ENCODE data around the gene TMPRSS4. TPM values are rescaled to one million over a fixed set of nuclear protein-coding genes. Genes with fewer than 3 reads are reported as not detected.

The TMPRSS4 gene
- total and polyA plus RNA-seq, 4 donors = 0.08 to 0.33 (median 0.24) TPM; not detected in 1

DNA sequence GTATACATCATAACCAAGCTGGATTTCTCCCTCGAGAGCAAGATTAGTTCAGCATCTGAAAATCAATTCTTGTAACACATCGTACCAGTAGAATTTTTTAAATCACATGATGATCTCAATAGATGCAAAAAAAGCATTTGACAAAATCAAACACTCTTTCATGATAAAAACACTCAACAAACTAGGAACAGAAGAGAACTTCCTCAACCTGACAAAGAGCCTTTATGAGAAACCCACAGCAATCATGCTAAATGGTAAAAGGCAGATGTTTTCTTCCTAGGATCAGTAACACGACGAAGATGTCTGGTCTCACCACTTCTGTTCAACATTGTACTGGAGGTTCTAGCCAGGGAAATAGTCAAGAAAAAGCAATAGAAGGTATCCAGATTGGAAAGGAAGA, 34.1 kb upstream of the TMPRSS4 start:
- no peaks in the 10 kb centered on the region for H3K36me3 ChIP-seq (ENCODE audit: control insufficient read depth in 4 of 4, insufficient read depth in 3 of 4, low read depth in 1 of 4, low read length in 3 of 4)
- H3K27me3 ChIP-seq (ENCODE audit: control insufficient read depth in 4 of 4, insufficient read depth in 4 of 4, low read length in 3 of 4) = no peaks in the 10 kb centered on the region
- TF ChIP-seq, protein P1, sequence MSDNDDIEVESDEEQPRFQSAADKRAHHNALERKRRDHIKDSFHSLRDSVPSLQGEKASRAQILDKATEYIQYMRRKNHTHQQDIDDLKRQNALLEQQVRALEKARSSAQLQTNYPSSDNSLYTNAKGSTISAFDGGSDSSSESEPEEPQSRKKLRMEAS (IDR thresholded peaks at IDR 0.05) = no peak
- no peak for TF ChIP-seq GABPA (IDR thresholded peaks at IDR 0.05 in 1 of 2, conservative IDR thresholded peaks at IDR 0.05 in 1 of 2)
- no peak for TF ChIP-seq NR2F2 (IDR thresholded peaks at IDR 0.05)
- no peak for TF ChIP-seq TAF1 (conservative IDR thresholded peaks at IDR 0.05)
- TF ChIP-seq FOXA2 (IDR thresholded peaks at IDR 0.05) = no peak
- TF ChIP-seq, protein P2, sequence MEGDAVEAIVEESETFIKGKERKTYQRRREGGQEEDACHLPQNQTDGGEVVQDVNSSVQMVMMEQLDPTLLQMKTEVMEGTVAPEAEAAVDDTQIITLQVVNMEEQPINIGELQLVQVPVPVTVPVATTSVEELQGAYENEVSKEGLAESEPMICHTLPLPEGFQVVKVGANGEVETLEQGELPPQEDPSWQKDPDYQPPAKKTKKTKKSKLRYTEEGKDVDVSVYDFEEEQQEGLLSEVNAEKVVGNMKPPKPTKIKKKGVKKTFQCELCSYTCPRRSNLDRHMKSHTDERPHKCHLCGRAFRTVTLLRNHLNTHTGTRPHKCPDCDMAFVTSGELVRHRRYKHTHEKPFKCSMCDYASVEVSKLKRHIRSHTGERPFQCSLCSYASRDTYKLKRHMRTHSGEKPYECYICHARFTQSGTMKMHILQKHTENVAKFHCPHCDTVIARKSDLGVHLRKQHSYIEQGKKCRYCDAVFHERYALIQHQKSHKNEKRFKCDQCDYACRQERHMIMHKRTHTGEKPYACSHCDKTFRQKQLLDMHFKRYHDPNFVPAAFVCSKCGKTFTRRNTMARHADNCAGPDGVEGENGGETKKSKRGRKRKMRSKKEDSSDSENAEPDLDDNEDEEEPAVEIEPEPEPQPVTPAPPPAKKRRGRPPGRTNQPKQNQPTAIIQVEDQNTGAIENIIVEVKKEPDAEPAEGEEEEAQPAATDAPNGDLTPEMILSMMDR (IDR thresholded peaks at IDR 0.05; ENCODE audit: low read depth, low read length, missing input control) = no peak
- TF ChIP-seq RAD21 (IDR thresholded peaks at IDR 0.05) = no peak
- TF ChIP-seq, protein P3, sequence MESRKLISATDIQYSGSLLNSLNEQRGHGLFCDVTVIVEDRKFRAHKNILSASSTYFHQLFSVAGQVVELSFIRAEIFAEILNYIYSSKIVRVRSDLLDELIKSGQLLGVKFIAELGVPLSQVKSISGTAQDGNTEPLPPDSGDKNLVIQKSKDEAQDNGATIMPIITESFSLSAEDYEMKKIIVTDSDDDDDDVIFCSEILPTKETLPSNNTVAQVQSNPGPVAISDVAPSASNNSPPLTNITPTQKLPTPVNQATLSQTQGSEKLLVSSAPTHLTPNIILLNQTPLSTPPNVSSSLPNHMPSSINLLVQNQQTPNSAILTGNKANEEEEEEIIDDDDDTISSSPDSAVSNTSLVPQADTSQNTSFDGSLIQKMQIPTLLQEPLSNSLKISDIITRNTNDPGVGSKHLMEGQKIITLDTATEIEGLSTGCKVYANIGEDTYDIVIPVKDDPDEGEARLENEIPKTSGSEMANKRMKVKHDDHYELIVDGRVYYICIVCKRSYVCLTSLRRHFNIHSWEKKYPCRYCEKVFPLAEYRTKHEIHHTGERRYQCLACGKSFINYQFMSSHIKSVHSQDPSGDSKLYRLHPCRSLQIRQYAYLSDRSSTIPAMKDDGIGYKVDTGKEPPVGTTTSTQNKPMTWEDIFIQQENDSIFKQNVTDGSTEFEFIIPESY (IDR thresholded peaks at IDR 0.05) = no peak
- no peak for TF ChIP-seq EGR1 (IDR thresholded peaks at IDR 0.05; ENCODE audit: low read depth in 2 of 2)
- no peak for TF ChIP-seq JUND (IDR thresholded peaks at IDR 0.05)
- DNase-seq (ENCODE audit: low spot score) = no peak
- H3K4me3 ChIP-seq (ENCODE audit: low read depth in 1 of 3, low read length in 3 of 3) = no peak overlapping the region
- WGBS = 73% methylated on average over 4 of the region's 4 CpGs
- no peak overlapping the region for H3K9ac ChIP-seq (ENCODE audit: low read depth in 1 of 2, low read length in 2 of 2)
- no peaks in the 10 kb centered on the region for H3K9me3 ChIP-seq (ENCODE audit: control insufficient read depth in 4 of 4, low read length in 3 of 4)
- no peak overlapping the region for H3K27ac ChIP-seq (ENCODE audit: low read depth in 1 of 2, low read length in 2 of 2)
- peaks cover 0 to 6% (median 1%) of the 10 kb centered on the region in 4 donors for H3K4me1 ChIP-seq (ENCODE audit: control insufficient read depth in 4 of 4, insufficient read depth in 4 of 4, low read length in 3 of 4)

DNA sequence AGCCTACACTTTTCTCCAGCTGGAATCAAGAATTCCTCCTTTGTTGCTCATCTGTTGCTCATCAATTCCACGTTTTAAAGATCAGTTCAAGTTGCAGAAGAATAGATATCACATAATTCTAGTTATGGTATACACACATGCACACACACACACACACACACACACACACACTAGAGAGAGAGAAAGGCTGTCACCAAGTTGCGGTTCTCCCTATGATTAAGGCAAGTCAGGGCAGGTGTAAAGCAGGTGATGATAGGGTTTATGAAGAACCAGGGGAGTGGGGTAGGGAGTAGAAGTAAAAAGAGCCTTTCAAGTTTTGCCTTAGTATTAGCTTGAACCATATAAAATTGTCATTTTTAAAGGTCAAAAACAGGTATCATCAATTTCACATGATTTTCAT, 31.7 kb upstream of the TMPRSS4 start:
- Histone ChIP-seq H3K36me3 (ENCODE audit: control insufficient read depth in 4 of 4, insufficient read depth in 3 of 4, low read depth in 1 of 4, low read length in 3 of 4) (no peaks in the 10 kb centered on the region), H3K9me3 (ENCODE audit: control insufficient read depth in 4 of 4, low read length in 3 of 4) (no peaks in the 10 kb centered on the region), H3K4me3 (ENCODE audit: low read depth in 1 of 3, low read length in 3 of 3) (no peak overlapping the region), H3K27me3 (ENCODE audit: control insufficient read depth in 4 of 4, insufficient read depth in 4 of 4, low read length in 3 of 4) (no peaks in the 10 kb centered on the region), H3K27ac (ENCODE audit: low read depth in 1 of 2, low read length in 2 of 2) (no peak overlapping the region), H3K9ac (ENCODE audit: low read depth in 1 of 2, low read length in 2 of 2) (no peak overlapping the region), H3K4me1 (ENCODE audit: control insufficient read depth in 4 of 4, insufficient read depth in 4 of 4, low read length in 3 of 4) (peaks cover 0 to 6% (median 1%) of the 10 kb centered on the region in 4 donors)
- WGBS = 84% methylated on average over 2 of the region's 2 CpGs
- TF ChIP-seq HNF4G (IDR thresholded peaks at IDR 0.05) (no peak), NR2F2 (IDR thresholded peaks at IDR 0.05) (no peak), SP1 (IDR thresholded peaks at IDR 0.05) (no peak), TAF1 (conservative IDR thresholded peaks at IDR 0.05) (no peak), GABPA (IDR thresholded peaks at IDR 0.05 in 1 of 2, conservative IDR thresholded peaks at IDR 0.05 in 1 of 2) (no peak), RXRA (IDR thresholded peaks at IDR 0.05) (no peak), RAD21 (IDR thresholded peaks at IDR 0.05) (no peak), EGR1 (IDR thresholded peaks at IDR 0.05; ENCODE audit: low read depth in 2 of 2) (no peak), HNF4A (conservative IDR thresholded peaks at IDR 0.05) (no peak), FOXA1 (IDR thresholded peaks at IDR 0.05) (no peak)
- TF ChIP-seq, protein P4, sequence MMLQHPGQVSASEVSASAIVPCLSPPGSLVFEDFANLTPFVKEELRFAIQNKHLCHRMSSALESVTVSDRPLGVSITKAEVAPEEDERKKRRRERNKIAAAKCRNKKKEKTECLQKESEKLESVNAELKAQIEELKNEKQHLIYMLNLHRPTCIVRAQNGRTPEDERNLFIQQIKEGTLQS (IDR thresholded peaks at IDR 0.05) = no peak
- TF ChIP-seq, protein P1 (IDR thresholded peaks at IDR 0.05) = no peak
- TF ChIP-seq, protein P2 (IDR thresholded peaks at IDR 0.05; ENCODE audit: low read depth, low read length, missing input control) = no peak
- TF ChIP-seq, protein P5, sequence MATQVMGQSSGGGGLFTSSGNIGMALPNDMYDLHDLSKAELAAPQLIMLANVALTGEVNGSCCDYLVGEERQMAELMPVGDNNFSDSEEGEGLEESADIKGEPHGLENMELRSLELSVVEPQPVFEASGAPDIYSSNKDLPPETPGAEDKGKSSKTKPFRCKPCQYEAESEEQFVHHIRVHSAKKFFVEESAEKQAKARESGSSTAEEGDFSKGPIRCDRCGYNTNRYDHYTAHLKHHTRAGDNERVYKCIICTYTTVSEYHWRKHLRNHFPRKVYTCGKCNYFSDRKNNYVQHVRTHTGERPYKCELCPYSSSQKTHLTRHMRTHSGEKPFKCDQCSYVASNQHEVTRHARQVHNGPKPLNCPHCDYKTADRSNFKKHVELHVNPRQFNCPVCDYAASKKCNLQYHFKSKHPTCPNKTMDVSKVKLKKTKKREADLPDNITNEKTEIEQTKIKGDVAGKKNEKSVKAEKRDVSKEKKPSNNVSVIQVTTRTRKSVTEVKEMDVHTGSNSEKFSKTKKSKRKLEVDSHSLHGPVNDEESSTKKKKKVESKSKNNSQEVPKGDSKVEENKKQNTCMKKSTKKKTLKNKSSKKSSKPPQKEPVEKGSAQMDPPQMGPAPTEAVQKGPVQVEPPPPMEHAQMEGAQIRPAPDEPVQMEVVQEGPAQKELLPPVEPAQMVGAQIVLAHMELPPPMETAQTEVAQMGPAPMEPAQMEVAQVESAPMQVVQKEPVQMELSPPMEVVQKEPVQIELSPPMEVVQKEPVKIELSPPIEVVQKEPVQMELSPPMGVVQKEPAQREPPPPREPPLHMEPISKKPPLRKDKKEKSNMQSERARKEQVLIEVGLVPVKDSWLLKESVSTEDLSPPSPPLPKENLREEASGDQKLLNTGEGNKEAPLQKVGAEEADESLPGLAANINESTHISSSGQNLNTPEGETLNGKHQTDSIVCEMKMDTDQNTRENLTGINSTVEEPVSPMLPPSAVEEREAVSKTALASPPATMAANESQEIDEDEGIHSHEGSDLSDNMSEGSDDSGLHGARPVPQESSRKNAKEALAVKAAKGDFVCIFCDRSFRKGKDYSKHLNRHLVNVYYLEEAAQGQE (IDR thresholded peaks at IDR 0.05) = no peak
- no peak for DNase-seq (ENCODE audit: low spot score)
